Prostate gland (tissue), 2 donors: ENCODE measurements around the gene CD226.

ENCODE experiments used
- POLR2A ChIP-seq: fragments of 450-650 bp; IDR thresholded peaks from one replicate; pipeline ENCODE4 v1.6.1; 2016; ENCODE audit warnings: antibody characterized with exemption, mild to moderate bottlenecking
- POLR2AphosphoS5 ChIP-seq: sonication (generic); formaldehyde crosslinking; IDR thresholded peaks from one replicate; pipeline ENCODE4 v1.6.1; 2017; ENCODE audit warnings: antibody characterized with exemption
- TF ChIP-seq, protein P1 (sequence below), 4 experiments: fragments of 200-600 bp in 2 of 4; fragments of 450-650 bp in 2 of 4; sonication (generic) in 2 of 4; IDR thresholded peaks; 1 replicate in 3 of 4; 2 replicates in 1 of 4; pipeline ENCODE4 v1.5.1; 2016 to 2019; ENCODE audit warnings: antibody characterized with exemption in 4 of 4, mild to moderate bottlenecking in 2 of 4, moderate library complexity in 2 of 4

- TF ChIP-seq, protein P1, sequence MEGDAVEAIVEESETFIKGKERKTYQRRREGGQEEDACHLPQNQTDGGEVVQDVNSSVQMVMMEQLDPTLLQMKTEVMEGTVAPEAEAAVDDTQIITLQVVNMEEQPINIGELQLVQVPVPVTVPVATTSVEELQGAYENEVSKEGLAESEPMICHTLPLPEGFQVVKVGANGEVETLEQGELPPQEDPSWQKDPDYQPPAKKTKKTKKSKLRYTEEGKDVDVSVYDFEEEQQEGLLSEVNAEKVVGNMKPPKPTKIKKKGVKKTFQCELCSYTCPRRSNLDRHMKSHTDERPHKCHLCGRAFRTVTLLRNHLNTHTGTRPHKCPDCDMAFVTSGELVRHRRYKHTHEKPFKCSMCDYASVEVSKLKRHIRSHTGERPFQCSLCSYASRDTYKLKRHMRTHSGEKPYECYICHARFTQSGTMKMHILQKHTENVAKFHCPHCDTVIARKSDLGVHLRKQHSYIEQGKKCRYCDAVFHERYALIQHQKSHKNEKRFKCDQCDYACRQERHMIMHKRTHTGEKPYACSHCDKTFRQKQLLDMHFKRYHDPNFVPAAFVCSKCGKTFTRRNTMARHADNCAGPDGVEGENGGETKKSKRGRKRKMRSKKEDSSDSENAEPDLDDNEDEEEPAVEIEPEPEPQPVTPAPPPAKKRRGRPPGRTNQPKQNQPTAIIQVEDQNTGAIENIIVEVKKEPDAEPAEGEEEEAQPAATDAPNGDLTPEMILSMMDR (IDR thresholded peaks at IDR 0.05) = no peak
- no peak for TF ChIP-seq POLR2A
- no peak for TF ChIP-seq POLR2AphosphoS5
Observed at GRCh38 chr18:69808399-69808798, 139.3 kb downstream of the CD226 start.
